Calu3 (cell line): ENCODE results near the gene CEP97. TPM values are rescaled to one million over a fixed set of nuclear protein-coding genes. Genes with fewer than 3 reads are reported as not detected.
"Not testable (repeated sequence)": the region's sequence is repeated elsewhere in the genome, so short reads cannot be mapped to it uniquely, and the experiment has no call there.

Experiments
- BruUV-seq: library from RNA; stranded (reverse); fragments of 400-500 nt; replicated peaks from 2 replicates; lab custom pipeline; 2021; lab: Mats Ljungman, UMichigan
- CTCF ChIA-PET: fragments of 300-600 bp; sonication (Branson Sonifier 250); formaldehyde crosslinking; loops from one replicate; lab custom pipeline; 2022; ENCODE audit warnings: antibody characterized with exemption; lab: Charles Lee
- DNase-seq: peaks from one replicate; pipeline ENCODE4 v3.0.0; 2022
- H3K27ac Mint-ChIP-seq: one replicate; pipeline ENCODE4 v1.8.0; 2022; ENCODE audit warnings: mixed read lengths; ENCODE audit not compliant: unreplicated experiment
- H3K27me3 Mint-ChIP-seq: one replicate; pipeline ENCODE4 v1.8.0; 2022; ENCODE audit warnings: mixed read lengths; ENCODE audit not compliant: unreplicated experiment
- H3K36me3 Mint-ChIP-seq: one replicate; pipeline ENCODE4 v1.8.0; 2022; ENCODE audit warnings: mild to moderate bottlenecking, moderate library complexity, mixed read lengths; ENCODE audit not compliant: insufficient read depth, unreplicated experiment
- H3K4me1 Mint-ChIP-seq: one replicate; pipeline ENCODE4 v1.8.0; 2022; ENCODE audit warnings: mild to moderate bottlenecking, low read depth, mixed read lengths; ENCODE audit not compliant: unreplicated experiment
- H3K4me3 Mint-ChIP-seq: one replicate; pipeline ENCODE4 v1.8.0; 2022; ENCODE audit warnings: mild to moderate bottlenecking, low read depth, moderate library complexity, mixed read lengths; ENCODE audit not compliant: unreplicated experiment
- H3K9me3 Mint-ChIP-seq: one replicate; pipeline ENCODE4 v1.8.0; 2022; ENCODE audit warnings: low read depth, mixed read lengths; ENCODE audit not compliant: unreplicated experiment
- CTCF ChIP-seq: fragments of 200-600 bp; IDR thresholded peaks from one replicate; pipeline ENCODE4 v1.8.0; 2022; ENCODE audit warnings: antibody characterized with exemption; ENCODE audit not compliant: unreplicated experiment
- intact Hi-C: fragments of 100-400 bp; cut with micrococcal nuclease; formaldehyde crosslinking; loops from one replicate; pipeline ENCODE4 v1.10.0; 2022; ENCODE audit not compliant: unreplicated experiment
- total RNA-seq: library from RNA; stranded (reverse); gene quantifications from 2 replicates; pipeline ENCODE4 v1.2.3, GENCODE V29; 2022

The CEP97 gene
- total RNA-seq, 1 experiment from 2014 or later: 5.4 TPM

DNA sequence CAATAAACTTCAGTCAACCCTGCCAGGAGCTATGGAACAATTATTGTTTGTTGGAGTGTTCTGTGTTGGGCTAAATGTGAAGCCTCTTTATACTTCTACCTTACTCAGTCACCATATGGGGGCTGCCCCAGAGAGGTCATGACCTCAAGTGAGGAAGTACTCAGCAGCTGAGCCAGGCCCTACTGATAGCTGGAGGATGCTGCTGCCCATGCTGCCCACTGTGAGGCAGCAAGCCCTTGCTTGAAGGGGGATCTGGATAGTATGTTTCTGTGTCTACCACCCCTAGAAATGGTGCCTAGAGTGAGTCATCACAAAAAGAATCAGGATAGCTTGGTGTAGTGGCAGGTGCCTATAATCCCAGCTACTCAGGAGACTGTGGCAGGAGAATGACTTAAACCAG, 33.4 kb upstream of the CEP97 start:
- CTCF ChIA-PET: no interaction called here
- Mint-ChIP-seq H3K27ac (no peak overlapping the region), H3K27me3 (no peaks in the 10 kb centered on the region), H3K36me3 (peaks cover 17% of the 10 kb centered on the region), H3K4me1 (no peaks in the 10 kb centered on the region), H3K9me3 (no peaks in the 10 kb centered on the region), H3K4me3 (no peak overlapping the region)
- intact Hi-C loops: loop anchor here (10.0 kb wide), 1 partner anchor 114 kb away; no protein-coding TSS in a partner anchor
- no peak for DNase-seq
- no peak for TF ChIP-seq CTCF
- no TSS peak for BruUV-seq

GRCh38 chr3:101691685-101692671, 32.4 kb upstream of the CEP97 start:
- BruUV-seq, H3K9me3 Mint-ChIP-seq, H3K36me3 Mint-ChIP-seq, H3K4me1 Mint-ChIP-seq, CTCF ChIA-PET, H3K4me3 Mint-ChIP-seq, DNase-seq, H3K27me3 Mint-ChIP-seq, H3K27ac Mint-ChIP-seq: not testable (repeated sequence)
- intact Hi-C loops: loop anchor here (10.0 kb wide), 1 partner anchor 113 kb away; no protein-coding TSS in a partner anchor

GRCh38 chr3:101693540-101693939, 30.9 kb upstream of the CEP97 start:
- H3K27me3 Mint-ChIP-seq, H3K4me3 Mint-ChIP-seq, BruUV-seq, H3K4me1 Mint-ChIP-seq, CTCF ChIA-PET, H3K36me3 Mint-ChIP-seq, H3K27ac Mint-ChIP-seq, H3K9me3 Mint-ChIP-seq: not testable (repeated sequence)
- DNase-seq: peak; percentile 20
- TF ChIP-seq CTCF: peak; percentile 38
- intact Hi-C loops: loop anchor here (10.0 kb wide), 1 partner anchor 111 kb away; no protein-coding TSS in a partner anchor

DNA sequence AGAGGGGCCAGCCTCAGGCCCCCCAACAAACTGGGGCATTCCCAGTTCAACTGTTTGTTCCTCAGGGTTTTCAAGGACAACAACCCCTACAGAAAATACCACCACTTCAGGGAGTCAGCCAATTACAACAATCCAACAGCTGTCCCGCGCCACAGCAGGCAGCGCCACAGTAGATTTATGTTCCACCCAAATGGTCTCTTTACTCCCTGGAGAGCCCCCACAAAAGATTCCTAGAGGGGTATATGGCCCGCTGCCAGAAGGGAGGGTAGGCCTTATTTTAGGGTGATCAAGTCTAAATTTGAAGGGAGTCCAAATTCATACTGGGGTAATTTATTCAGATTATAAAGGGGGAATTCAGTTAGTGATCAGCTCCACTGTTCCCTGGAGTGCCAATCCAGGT, 29.6 kb upstream of the CEP97 start:
- H3K4me1 Mint-ChIP-seq, DNase-seq, BruUV-seq, H3K4me3 Mint-ChIP-seq, H3K36me3 Mint-ChIP-seq, H3K9me3 Mint-ChIP-seq, H3K27ac Mint-ChIP-seq, H3K27me3 Mint-ChIP-seq, CTCF ChIA-PET: not testable (repeated sequence)
- intact Hi-C loops: loop anchor here (10.0 kb wide), 1 partner anchor 110 kb away; no protein-coding TSS in a partner anchor

DNA sequence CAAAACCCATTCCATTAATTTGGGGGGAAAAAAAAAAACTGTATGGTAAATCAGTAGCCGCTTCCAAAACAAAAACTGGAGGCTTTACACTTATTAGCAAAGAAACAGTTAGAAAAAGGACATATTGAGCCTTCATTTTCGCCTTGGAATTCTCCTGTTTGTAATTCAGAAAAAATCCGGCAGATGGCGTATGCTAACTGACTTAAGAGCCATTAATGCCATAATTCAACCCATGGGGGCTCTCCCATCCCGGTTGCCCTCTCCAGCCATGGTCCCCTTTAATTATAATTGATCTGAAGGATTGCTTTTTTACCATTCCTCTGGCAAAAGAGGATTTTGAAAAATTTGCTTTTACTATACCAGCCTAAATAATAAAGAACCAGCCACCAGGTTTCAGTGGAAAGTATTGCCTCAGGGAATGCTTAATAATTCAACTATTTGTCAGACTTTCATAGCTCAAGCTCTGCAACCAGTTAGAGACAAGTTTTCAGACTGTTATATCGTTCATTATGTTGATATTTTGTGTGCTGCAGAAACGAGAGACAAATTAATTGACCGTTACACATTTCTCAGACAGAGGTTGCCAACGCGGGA, 28.5 kb upstream of the CEP97 start:
- BruUV-seq: no TSS peak
- H3K4me1 Mint-ChIP-seq: no peaks in the 10 kb centered on the region
- TF ChIP-seq CTCF: peak; percentile 48
- no peaks in the 10 kb centered on the region for H3K36me3 Mint-ChIP-seq
- no peaks in the 10 kb centered on the region for H3K9me3 Mint-ChIP-seq
- intact Hi-C loops: loop anchor here (10.0 kb wide), 1 partner anchor 109 kb away; no protein-coding TSS in a partner anchor
- CTCF ChIA-PET: no interaction called here
- no peak overlapping the region for H3K27ac Mint-ChIP-seq
- H3K4me3 Mint-ChIP-seq: no peak overlapping the region
- no peaks in the 10 kb centered on the region for H3K27me3 Mint-ChIP-seq
- peak; percentile 42 for DNase-seq
